GM19463 (cell line): ENCODE measurements around the gene SETD5.

Experiments
- ATAC-seq: cut with Tn5 transposase; IDR thresholded peaks from one replicate; pipeline ENCODE4 v1.9.1; 2021; ENCODE audit warnings: mild to moderate bottlenecking, moderate library complexity; ENCODE audit not compliant: unreplicated experiment

SETD5 gene

GRCh38 chr3:9503283-9503682 is 105.9 kb downstream of the SETD5 start:
- ATAC-seq: no peak

- ATAC-seq: no peak
Observed at GRCh38 chr3:9507586-9508578, 110.5 kb downstream of the SETD5 start.

GRCh38 chr3:9508781-9509180 is 111.4 kb downstream of the SETD5 start:
- no peak for ATAC-seq

GRCh38 chr3:9512456-9513045 is 115.1 kb downstream of the SETD5 start:
- ATAC-seq: no peak

- ATAC-seq: no peak
Observed at GRCh38 chr3:9514306-9514705, 116.9 kb downstream of the SETD5 start.

GRCh38 chr3:9514956-9515355 is 117.5 kb downstream of the SETD5 start:
- ATAC-seq: no peak

GRCh38 chr3:9525078-9525477 is 127.7 kb downstream of the SETD5 start:
- ATAC-seq: no peak
